Hematopoietic multipotent progenitor cell treated with erythropoietin and hydrocortisone succinate and interleukin-3 and kit ligand, for 17 days (in vitro differentiated cells): ENCODE measurements around the gene PPP6R3.
"Not testable (repeated sequence)": the region's sequence is repeated elsewhere in the genome, so short reads cannot be mapped to it uniquely, and the experiment has no call there.

Experiments
- DNase-seq: peaks from one replicate; pipeline ENCODE4 v3.0.0-alpha.2; 2015; ENCODE audit warnings: low spot score

PPP6R3 gene

GRCh38 chr11:68457216-68457897 is 3.2 kb upstream of the PPP6R3 start:
- DNase-seq = no peak

- no peak for DNase-seq
Measured at GRCh38 chr11:68457898-68458249, 2.7 kb upstream of the PPP6R3 start.

- not testable (repeated sequence) for DNase-seq
Measured at GRCh38 chr11:68458340-68458739, 2.2 kb upstream of the PPP6R3 start.

GRCh38 chr11:68459886-68460740 is 439 bp upstream of the PPP6R3 start:
- DNase-seq = peak; percentile 96

- peak; percentile 42 for DNase-seq
Measured at GRCh38 chr11:68461575-68461917, 994 bp downstream of the PPP6R3 start.

- no peak for DNase-seq
Measured at GRCh38 chr11:68463714-68464113, 3.2 kb downstream of the PPP6R3 start.

GRCh38 chr11:68467201-68467834 is 6.8 kb downstream of the PPP6R3 start:
- DNase-seq = no peak

GRCh38 chr11:68468217-68468828 is 7.8 kb downstream of the PPP6R3 start:
- no peak for DNase-seq

- no peak for DNase-seq
Measured at GRCh38 chr11:68469122-68469521, 8.6 kb downstream of the PPP6R3 start.

GRCh38 chr11:68469642-68470041 is 9.1 kb downstream of the PPP6R3 start:
- no peak for DNase-seq

- DNase-seq = no peak
Measured at GRCh38 chr11:68470304-68470811, 9.8 kb downstream of the PPP6R3 start.

- DNase-seq = no peak
Measured at GRCh38 chr11:68471360-68472340, 11.1 kb downstream of the PPP6R3 start.

- DNase-seq = no peak
Measured at GRCh38 chr11:68472778-68473177, 12.2 kb downstream of the PPP6R3 start.

- DNase-seq = no peak
Measured at GRCh38 chr11:68473693-68474092, 13.1 kb downstream of the PPP6R3 start.

- not testable (repeated sequence) for DNase-seq
Measured at GRCh38 chr11:68475626-68476025, 15.1 kb downstream of the PPP6R3 start.

GRCh38 chr11:68479390-68479789 is 18.8 kb downstream of the PPP6R3 start:
- DNase-seq = no peak

GRCh38 chr11:68480193-68480592 is 19.6 kb downstream of the PPP6R3 start:
- DNase-seq = no peak

- DNase-seq = no peak
Measured at GRCh38 chr11:68480852-68481510, 20.4 kb downstream of the PPP6R3 start.

GRCh38 chr11:68481579-68482240 is 21.2 kb downstream of the PPP6R3 start:
- DNase-seq = no peak

GRCh38 chr11:68488623-68489022 is 28.1 kb downstream of the PPP6R3 start:
- no peak for DNase-seq
